Dendritic cell treated with granulocyte-macrophage colony-stimulating factor and Interleukin-4, amounts not matched to agents 40 ng/mL and 50 ng/mL, for 4 days (primary cell): ENCODE measurements around the gene THADA.
A peak's percentile ranks its signal among the peaks of the same experiment; 100 is the strongest.

Experiments
- H3K27ac Mint-ChIP-seq: one replicate; pipeline ENCODE4 v1.8.0; 2022; ENCODE audit warnings: mild to moderate bottlenecking, mixed read lengths
- H3K27me3 Mint-ChIP-seq: one replicate; pipeline ENCODE4 v1.8.0; 2022; ENCODE audit warnings: mild to moderate bottlenecking, mixed read lengths
- H3K36me3 Mint-ChIP-seq: one replicate; pipeline ENCODE4 v1.8.0; 2022; ENCODE audit warnings: low read depth, mixed read lengths
- H3K4me1 Mint-ChIP-seq: one replicate; pipeline ENCODE4 v1.8.0; 2022; ENCODE audit warnings: low read depth, mixed read lengths
- H3K4me3 Mint-ChIP-seq: one replicate; pipeline ENCODE4 v1.8.0; 2022; ENCODE audit warnings: mild to moderate bottlenecking, moderate library complexity, mixed read lengths
- H3K9me3 Mint-ChIP-seq: one replicate; pipeline ENCODE4 v1.8.0; 2022; ENCODE audit warnings: mixed read lengths
- intact Hi-C: fragments of 100-400 bp; cut with micrococcal nuclease; formaldehyde crosslinking; loops from one replicate; pipeline ENCODE4 v1.15.0; 2022

Gene THADA

GRCh38 chr2:43518718-43519117 is 77.1 kb downstream of the THADA start:
- Mint-ChIP-seq H3K9me3 (no peaks in the 10 kb centered on the region), H3K27ac (peak overlapping the region; percentile 39), H3K27me3 (no peaks in the 10 kb centered on the region), H3K36me3 (no peaks in the 10 kb centered on the region), H3K4me1 (peaks cover 17% of the 10 kb centered on the region), H3K4me3 (no peak overlapping the region)
- intact Hi-C loops: no loop called here

GRCh38 chr2:43518181-43518580 is 77.7 kb downstream of the THADA start:
- intact Hi-C loops: no loop called here
- Mint-ChIP-seq H3K36me3 (peaks cover under 1% of the 10 kb centered on the region), H3K4me3 (no peak overlapping the region), H3K9me3 (no peaks in the 10 kb centered on the region), H3K27ac (no peak overlapping the region), H3K4me1 (peaks cover 17% of the 10 kb centered on the region), H3K27me3 (no peaks in the 10 kb centered on the region)

DNA sequence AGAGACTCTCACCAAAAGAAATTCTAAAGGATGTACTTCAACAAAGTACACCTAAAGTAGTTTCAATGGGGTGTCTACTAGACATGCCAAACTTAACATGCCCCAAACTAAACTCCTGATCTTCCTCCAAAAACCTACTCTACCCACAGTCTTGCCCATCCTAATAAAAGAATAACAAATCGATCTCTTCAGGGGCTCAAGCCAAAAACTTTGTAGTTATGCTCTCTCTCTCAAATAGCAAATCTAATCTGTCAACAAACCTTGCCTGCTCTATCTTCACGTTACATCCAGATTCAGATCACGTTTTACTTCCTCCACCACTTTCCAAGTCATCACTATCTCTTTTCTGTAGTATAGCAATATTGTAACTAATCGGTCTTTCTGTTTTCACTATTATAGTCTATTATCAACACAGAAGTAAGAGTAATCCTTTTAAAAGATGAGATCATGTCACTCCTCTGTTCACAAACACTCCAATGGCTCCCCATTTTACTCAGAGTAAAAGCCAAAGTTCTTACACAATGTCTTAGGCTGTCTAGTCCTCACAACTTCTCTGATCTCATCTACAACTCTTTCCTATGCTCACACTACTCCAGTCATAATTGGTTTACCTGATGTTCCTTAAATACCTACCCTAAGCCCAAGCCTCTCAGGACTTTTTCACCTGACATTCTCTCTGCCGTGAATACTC is 79.9 kb downstream of the THADA start:
- Mint-ChIP-seq H3K4me3 (no peak overlapping the region), H3K27me3 (no peaks in the 10 kb centered on the region), H3K27ac (no peak overlapping the region)

GRCh38 chr2:43515248-43515647 is 80.6 kb downstream of the THADA start:
- H3K27ac Mint-ChIP-seq: no peak overlapping the region
- peaks cover 17% of the 10 kb centered on the region for H3K4me1 Mint-ChIP-seq
- peaks cover 13% of the 10 kb centered on the region for H3K36me3 Mint-ChIP-seq
- H3K4me3 Mint-ChIP-seq: no peak overlapping the region
- no peaks in the 10 kb centered on the region for H3K27me3 Mint-ChIP-seq
- H3K9me3 Mint-ChIP-seq: no peaks in the 10 kb centered on the region
- intact Hi-C loops: no loop called here

More for the DNA sequence above, 79.9 kb downstream of the THADA start:
- intact Hi-C loops: no loop called here
- no peaks in the 10 kb centered on the region for H3K9me3 Mint-ChIP-seq
- H3K4me1 Mint-ChIP-seq: peaks cover 17% of the 10 kb centered on the region
- H3K36me3 Mint-ChIP-seq: peaks cover 13% of the 10 kb centered on the region

GRCh38 chr2:43513796-43514195 is 82.0 kb downstream of the THADA start:
- no peaks in the 10 kb centered on the region for H3K27me3 Mint-ChIP-seq
- H3K9me3 Mint-ChIP-seq: no peaks in the 10 kb centered on the region
- H3K36me3 Mint-ChIP-seq: peaks cover 19% of the 10 kb centered on the region
- no peak overlapping the region for H3K27ac Mint-ChIP-seq
- no peak overlapping the region for H3K4me3 Mint-ChIP-seq
- intact Hi-C loops: no loop called here
- H3K4me1 Mint-ChIP-seq: peaks cover 7% of the 10 kb centered on the region

DNA sequence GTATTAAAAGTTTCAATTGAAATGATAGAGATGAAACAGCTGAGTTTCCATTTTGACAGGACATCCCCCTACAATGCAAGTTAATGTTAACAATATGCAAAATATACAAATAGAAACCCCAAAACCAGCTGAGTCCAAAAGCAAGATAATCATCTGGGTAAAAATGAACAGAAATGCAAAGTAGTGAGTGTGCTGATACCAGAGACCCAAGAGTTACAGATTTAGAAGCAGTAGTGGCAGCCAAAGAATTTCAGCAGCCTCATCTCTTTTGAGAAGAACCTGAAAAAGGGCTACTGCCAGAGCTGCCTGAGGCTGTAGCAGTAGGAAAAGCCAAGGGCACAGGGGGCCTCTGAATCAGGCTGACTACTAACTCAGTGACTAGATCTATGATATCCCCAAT is 82.6 kb downstream of the THADA start:
- Mint-ChIP-seq H3K27ac (no peak overlapping the region), H3K4me3 (no peak overlapping the region), H3K4me1 (peaks cover 5% of the 10 kb centered on the region), H3K9me3 (no peaks in the 10 kb centered on the region), H3K36me3 (peaks cover 25% of the 10 kb centered on the region), H3K27me3 (no peaks in the 10 kb centered on the region)
- intact Hi-C loops: no loop called here

GRCh38 chr2:43511199-43511598 is 84.6 kb downstream of the THADA start:
- Mint-ChIP-seq H3K27me3 (no peaks in the 10 kb centered on the region), H3K4me3 (no peak overlapping the region), H3K27ac (no peak overlapping the region), H3K4me1 (peaks cover 5% of the 10 kb centered on the region), H3K36me3 (peaks cover 36% of the 10 kb centered on the region), H3K9me3 (no peaks in the 10 kb centered on the region)
- intact Hi-C loops: no loop called here

- Mint-ChIP-seq H3K27ac (no peak overlapping the region), H3K9me3 (no peaks in the 10 kb centered on the region), H3K4me1 (no peaks in the 10 kb centered on the region), H3K27me3 (no peaks in the 10 kb centered on the region), H3K36me3 (peaks cover 46% of the 10 kb centered on the region), H3K4me3 (no peak overlapping the region)
- intact Hi-C loops: no loop called here
These were observed 86.0 kb downstream of the THADA start for GRCh38 chr2:43509886-43510285.

GRCh38 chr2:43508209-43508608 is 87.6 kb downstream of the THADA start:
- intact Hi-C loops: no loop called here
- H3K9me3 Mint-ChIP-seq: no peaks in the 10 kb centered on the region
- H3K36me3 Mint-ChIP-seq: peaks cover 58% of the 10 kb centered on the region
- H3K4me1 Mint-ChIP-seq: no peaks in the 10 kb centered on the region
- no peak overlapping the region for H3K27ac Mint-ChIP-seq
- H3K27me3 Mint-ChIP-seq: no peaks in the 10 kb centered on the region
- no peak overlapping the region for H3K4me3 Mint-ChIP-seq

DNA sequence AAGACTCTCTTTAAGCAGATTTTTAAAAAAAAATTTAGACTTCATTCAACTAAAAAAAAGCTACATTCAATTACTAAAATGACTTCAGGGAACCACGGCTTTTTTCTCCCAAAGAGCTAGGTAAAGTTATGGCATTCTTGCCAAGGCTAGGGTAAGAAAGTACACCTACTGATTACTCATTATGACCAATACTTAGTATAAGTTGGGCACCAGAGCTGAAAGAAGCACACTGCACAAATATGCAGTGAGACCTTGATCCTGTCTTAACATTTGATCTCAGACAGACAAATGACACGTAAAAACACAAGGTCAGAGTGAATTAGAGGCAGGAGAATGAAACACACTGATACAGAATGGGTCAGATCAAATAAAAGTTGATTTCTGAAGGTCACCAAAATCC is 88.7 kb downstream of the THADA start:
- Mint-ChIP-seq H3K4me3 (no peak overlapping the region), H3K27ac (no peak overlapping the region), H3K9me3 (no peaks in the 10 kb centered on the region), H3K4me1 (no peaks in the 10 kb centered on the region), H3K36me3 (peaks cover 49% of the 10 kb centered on the region), H3K27me3 (no peaks in the 10 kb centered on the region)
- intact Hi-C loops: no loop called here

GRCh38 chr2:43495727-43496126 is 100.1 kb downstream of the THADA start:
- Mint-ChIP-seq H3K4me1 (no peaks in the 10 kb centered on the region), H3K4me3 (no peak overlapping the region), H3K36me3 (peaks cover 35% of the 10 kb centered on the region), H3K27ac (no peak overlapping the region), H3K27me3 (no peaks in the 10 kb centered on the region), H3K9me3 (no peaks in the 10 kb centered on the region)
- intact Hi-C loops: no loop called here

GRCh38 chr2:43493954-43494353 is 101.9 kb downstream of the THADA start:
- Mint-ChIP-seq H3K4me1 (no peaks in the 10 kb centered on the region), H3K27ac (no peak overlapping the region), H3K36me3 (peaks cover 29% of the 10 kb centered on the region), H3K4me3 (no peak overlapping the region), H3K9me3 (no peaks in the 10 kb centered on the region), H3K27me3 (no peaks in the 10 kb centered on the region)
- intact Hi-C loops: no loop called here

GRCh38 chr2:43491065-43491639 is 104.7 kb downstream of the THADA start:
- H3K27ac Mint-ChIP-seq: no peak overlapping the region

GRCh38 chr2:43490252-43490786 is 105.5 kb downstream of the THADA start:
- no peaks in the 10 kb centered on the region for H3K36me3 Mint-ChIP-seq
- H3K27ac Mint-ChIP-seq: no peak overlapping the region
- no peaks in the 10 kb centered on the region for H3K9me3 Mint-ChIP-seq
- intact Hi-C loops: no loop called here
- H3K27me3 Mint-ChIP-seq: no peaks in the 10 kb centered on the region
- peaks cover 8% of the 10 kb centered on the region for H3K4me1 Mint-ChIP-seq
- H3K4me3 Mint-ChIP-seq: no peak overlapping the region

More at GRCh38 chr2:43491065-43491639, 104.7 kb downstream of the THADA start:
- Mint-ChIP-seq H3K9me3 (no peaks in the 10 kb centered on the region), H3K4me1 (peaks cover 8% of the 10 kb centered on the region), H3K36me3 (peaks cover 6% of the 10 kb centered on the region), H3K27me3 (no peaks in the 10 kb centered on the region), H3K4me3 (no peak overlapping the region)
- intact Hi-C loops: no loop called here
